ENCODE measurements around the gene NKX6-1. TPM values are rescaled to one million over a fixed set of nuclear protein-coding genes. Genes with fewer than 3 reads are reported as not detected.

NKX6-1 gene
- total RNA-seq, 1 donor from 2014 or later = not detected

DNA sequence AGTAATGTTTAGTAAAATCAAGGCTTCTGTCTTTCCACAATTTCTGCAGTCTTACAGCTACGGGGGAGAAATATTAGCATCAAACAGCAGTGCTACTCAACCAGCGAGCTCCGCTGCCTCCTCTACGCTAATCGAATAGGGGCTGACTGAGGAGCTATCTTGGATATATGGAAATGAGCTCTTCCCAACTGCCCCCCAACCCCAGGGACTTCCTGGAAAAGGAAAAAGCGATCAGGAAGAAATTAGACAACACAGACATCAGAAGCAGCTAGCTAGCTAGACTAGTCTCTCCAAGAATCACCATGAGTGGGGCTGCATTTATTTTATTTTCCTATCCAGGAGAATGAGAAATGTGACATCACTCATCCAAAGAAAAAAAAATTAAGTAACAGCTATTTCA lies 7.6 kb downstream of the NKX6-1 start:
- DNase-seq (ENCODE audit: low read depth) = no peak
- TF ChIP-seq, protein P1, sequence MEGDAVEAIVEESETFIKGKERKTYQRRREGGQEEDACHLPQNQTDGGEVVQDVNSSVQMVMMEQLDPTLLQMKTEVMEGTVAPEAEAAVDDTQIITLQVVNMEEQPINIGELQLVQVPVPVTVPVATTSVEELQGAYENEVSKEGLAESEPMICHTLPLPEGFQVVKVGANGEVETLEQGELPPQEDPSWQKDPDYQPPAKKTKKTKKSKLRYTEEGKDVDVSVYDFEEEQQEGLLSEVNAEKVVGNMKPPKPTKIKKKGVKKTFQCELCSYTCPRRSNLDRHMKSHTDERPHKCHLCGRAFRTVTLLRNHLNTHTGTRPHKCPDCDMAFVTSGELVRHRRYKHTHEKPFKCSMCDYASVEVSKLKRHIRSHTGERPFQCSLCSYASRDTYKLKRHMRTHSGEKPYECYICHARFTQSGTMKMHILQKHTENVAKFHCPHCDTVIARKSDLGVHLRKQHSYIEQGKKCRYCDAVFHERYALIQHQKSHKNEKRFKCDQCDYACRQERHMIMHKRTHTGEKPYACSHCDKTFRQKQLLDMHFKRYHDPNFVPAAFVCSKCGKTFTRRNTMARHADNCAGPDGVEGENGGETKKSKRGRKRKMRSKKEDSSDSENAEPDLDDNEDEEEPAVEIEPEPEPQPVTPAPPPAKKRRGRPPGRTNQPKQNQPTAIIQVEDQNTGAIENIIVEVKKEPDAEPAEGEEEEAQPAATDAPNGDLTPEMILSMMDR (conservative IDR thresholded peaks at IDR 0.05; ENCODE audit: low read depth, low read length) = no peak
- no peak overlapping the region for H3K4me3 ChIP-seq (ENCODE audit: low read depth, low read length)

DNA sequence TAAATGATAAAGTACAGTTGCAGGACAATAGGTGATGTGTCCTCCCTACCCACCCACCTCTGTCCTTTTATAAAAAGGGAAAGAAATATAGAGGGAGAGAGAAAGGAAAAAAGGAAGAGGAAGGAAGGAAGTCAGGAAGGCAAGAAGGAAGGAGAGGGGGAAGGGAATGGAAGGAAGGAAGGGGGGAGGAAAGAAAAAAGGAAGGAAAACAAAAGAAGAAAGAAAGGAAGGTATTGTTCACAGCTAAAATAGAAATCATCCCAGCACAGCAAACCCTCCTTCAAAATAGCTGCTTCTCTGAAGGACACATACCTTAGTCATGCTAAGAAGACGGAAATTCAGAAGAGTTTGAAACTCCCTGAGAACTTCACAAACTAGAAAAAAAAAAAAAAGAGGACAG lies 8.4 kb downstream of the NKX6-1 start:
- TF ChIP-seq, protein P1 (conservative IDR thresholded peaks at IDR 0.05; ENCODE audit: low read depth, low read length) = no peak
- no peak overlapping the region for H3K4me3 ChIP-seq (ENCODE audit: low read depth, low read length)
- no peak for DNase-seq (ENCODE audit: low read depth)

DNA sequence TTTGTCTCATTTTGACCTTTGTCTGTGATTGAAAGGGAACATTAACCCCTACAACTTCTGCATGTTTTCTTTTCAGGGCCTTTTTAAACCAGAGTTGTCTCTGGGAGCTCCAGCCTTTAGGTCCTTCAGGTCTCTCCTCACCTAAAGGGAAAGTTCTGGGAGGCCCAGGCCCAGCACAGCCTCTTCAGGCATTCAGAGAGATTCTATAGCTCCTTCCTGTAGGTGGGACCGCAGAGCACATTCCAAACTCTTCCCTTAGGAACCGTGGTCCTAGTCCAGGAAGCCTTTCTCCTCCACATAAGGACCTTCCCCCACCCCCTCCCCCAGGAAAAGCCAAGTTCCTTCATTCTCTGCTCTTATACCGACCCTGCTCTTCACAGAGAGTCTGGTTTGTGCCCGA lies 14.9 kb downstream of the NKX6-1 start:
- H3K4me3 ChIP-seq (ENCODE audit: low read depth, low read length) = no peak overlapping the region
- TF ChIP-seq, protein P1 (conservative IDR thresholded peaks at IDR 0.05; ENCODE audit: low read depth, low read length) = no peak
- DNase-seq (ENCODE audit: low read depth) = no peak

DNA sequence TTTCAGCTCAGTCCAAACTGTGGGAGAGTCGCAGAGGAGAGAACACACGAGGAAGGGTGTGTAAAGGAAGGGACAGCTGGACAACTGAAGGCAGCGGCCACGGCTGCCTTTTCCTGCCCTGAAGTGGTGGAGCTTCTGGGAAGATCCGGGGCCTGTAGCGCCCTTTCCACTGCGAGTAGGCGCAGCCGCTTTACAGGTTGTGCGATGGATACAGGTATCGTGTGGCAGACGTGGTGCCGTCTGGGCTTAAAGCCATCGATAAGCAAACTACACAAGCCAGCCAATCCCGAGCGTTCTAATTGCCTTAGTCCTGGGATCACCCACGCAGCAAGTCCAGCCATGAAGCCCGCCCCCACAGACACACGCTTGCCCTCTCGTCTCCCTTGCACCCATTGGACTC lies 15.4 kb downstream of the NKX6-1 start:
- DNase-seq (ENCODE audit: low read depth) = no peak
- TF ChIP-seq, protein P1 (conservative IDR thresholded peaks at IDR 0.05; ENCODE audit: low read depth, low read length) = no peak
- no peak overlapping the region for H3K4me3 ChIP-seq (ENCODE audit: low read depth, low read length)

DNA sequence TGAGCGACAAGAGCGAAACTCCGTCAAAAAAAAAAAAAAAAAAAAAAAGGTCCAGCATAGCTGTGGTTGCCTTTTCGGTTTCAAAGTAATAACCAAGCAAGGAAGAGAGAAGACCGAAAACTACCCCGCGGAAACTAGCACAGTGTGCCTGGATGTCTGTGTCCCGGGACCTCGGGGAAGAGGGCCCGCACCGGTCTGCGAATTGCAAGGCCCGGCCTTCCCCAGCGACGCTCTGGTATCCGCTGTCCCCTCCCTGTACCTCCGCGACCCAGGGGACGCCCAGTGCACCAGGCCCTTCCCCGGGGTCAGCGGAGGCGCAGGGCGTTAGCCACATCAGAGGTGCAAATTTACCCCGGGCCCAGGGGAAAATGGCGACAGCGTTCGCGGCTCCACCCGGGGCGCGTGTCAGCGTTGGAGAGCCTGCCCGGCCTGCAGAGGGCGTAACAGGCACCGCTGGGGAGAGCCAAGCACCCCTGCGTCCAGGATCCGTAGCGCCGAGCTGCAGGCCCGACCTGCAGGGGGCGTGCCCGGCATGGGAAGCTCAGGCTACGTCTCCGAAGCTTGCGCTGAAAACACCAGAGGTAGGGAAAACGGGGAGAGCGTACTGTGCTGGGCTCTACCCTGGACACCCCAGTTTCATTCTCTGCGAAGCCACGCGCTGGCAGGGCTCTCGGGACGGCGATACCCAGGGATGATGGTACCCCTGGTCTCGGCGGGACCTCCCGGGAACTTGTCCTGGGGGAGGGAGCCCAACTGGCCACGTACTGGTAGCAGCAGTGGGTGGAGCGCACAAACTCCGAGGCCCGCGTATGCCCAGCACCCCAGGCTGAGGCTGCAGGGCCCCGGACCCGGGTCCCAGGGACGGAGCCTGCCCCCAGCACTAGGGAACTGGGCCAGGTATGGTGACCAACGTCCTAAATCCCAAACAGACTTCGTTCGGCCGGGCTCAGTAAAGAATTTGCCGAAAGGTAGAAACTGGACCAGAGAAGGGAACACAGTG lies 16.2 kb downstream of the NKX6-1 start:
- TF ChIP-seq, protein P1 (conservative IDR thresholded peaks at IDR 0.05; ENCODE audit: low read depth, low read length) = peak; percentile 50
- H3K4me3 ChIP-seq (ENCODE audit: low read depth, low read length) = no peak overlapping the region
- DNase-seq (ENCODE audit: low read depth) = no peak

DNA sequence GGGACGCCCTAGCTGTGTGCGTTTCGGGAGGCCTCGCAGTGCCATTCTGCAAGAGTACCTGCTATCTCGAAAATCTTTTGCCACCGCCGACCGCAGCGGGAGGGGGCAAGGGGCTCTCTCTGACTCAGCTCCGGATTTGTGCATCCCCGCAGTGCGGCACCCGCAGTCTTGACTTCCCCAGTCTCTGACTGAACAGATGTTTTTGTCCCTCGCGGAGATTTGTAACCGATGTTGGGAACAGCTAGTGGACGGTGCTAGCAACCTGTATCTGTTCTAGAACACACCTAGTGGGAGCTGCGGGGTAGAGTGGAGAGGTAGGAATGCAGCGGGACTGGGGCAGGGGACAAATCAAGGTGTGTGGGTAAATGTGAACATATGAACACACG lies 17.2 kb downstream of the NKX6-1 start:
- H3K4me3 ChIP-seq (ENCODE audit: low read depth, low read length) = no peak overlapping the region
- no peak for DNase-seq (ENCODE audit: low read depth)
- TF ChIP-seq, protein P1 (conservative IDR thresholded peaks at IDR 0.05; ENCODE audit: low read depth, low read length) = no peak

Measured in epithelial cell of proximal tubule (primary cell).